ENCODE measurements around the gene MRPL10.

The MRPL10 gene

DNA sequence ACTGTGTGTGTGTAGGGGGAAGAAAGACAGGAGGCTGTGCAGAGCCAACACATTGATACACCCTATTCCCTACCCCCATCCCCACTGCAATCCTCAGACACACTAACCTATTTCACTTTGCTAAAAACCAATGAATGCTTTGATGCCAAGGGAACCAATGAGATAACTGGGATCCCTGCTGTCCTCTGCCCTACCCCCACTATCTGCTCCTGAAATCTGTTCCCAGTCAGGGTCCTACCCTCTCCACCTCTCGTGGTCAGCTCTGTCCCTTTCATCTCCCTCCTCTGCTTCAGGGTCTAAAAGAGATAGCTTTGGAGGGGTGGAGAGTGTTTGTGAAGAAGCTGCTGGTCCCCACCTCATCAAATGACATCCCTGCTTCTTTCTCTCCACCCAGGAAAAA, 38.7 kb upstream of the MRPL10 start:
- H2BK15ac ChIP-seq (ENCODE audit: low read depth, poor library complexity, severe bottlenecking): no peak overlapping the region
- no peaks in the 10 kb centered on the region for H3K9me3 ChIP-seq (ENCODE audit: control insufficient read depth, low read length)
- no peak overlapping the region for H4K91ac ChIP-seq (ENCODE audit: low read length)
- no peak overlapping the region for H4K8ac ChIP-seq (ENCODE audit: low read length)
- H3K36me3 ChIP-seq (ENCODE audit: control insufficient read depth in 1 of 2, insufficient read depth in 2 of 2, low read depth in 1 of 2, low read length in 2 of 2): no peaks in the 10 kb centered on the region
- WGBS: no CpG with 5 or more reads among the region's 1 CpG
- H3K4me3 ChIP-seq (ENCODE audit: insufficient read depth in 1 of 2, low read depth in 1 of 2, low read length in 2 of 2): no peak overlapping the region
- H3K9ac ChIP-seq (ENCODE audit: low read length): no peak overlapping the region
- H2BK12ac ChIP-seq (ENCODE audit: low read length in 2 of 2): no peak overlapping the region
- no peak overlapping the region for H3K14ac ChIP-seq (ENCODE audit: low read length in 2 of 2)
- H2BK120ac ChIP-seq (ENCODE audit: low read depth, low read length): no peak overlapping the region
- H3K79me1 ChIP-seq (replicated peaks; ENCODE audit: low read length, poor library complexity, severe bottlenecking): no peaks in the 10 kb centered on the region
- peaks cover 18% of the 10 kb centered on the region for H3K4me1 ChIP-seq (ENCODE audit: control insufficient read depth, insufficient read depth, low read depth, low read length)
- no peak overlapping the region for H3K27ac ChIP-seq (ENCODE audit: low read length, poor library complexity, severe bottlenecking)
- no peak overlapping the region for H3K4me2 ChIP-seq (ENCODE audit: low read length, poor library complexity, severe bottlenecking)
- H2BK5ac ChIP-seq (ENCODE audit: low read depth, low read length, poor library complexity, severe bottlenecking): no peak overlapping the region
- H2AK5ac ChIP-seq (ENCODE audit: low read length, severe bottlenecking): no peak overlapping the region
- H3K27me3 ChIP-seq (ENCODE audit: control insufficient read depth in 1 of 2, insufficient read depth in 1 of 2, low read length in 2 of 2): peaks cover 60 to 65% of the 10 kb centered on the region in 2 experiments
- DNase-seq: no peak
- no peak overlapping the region for H2AFZ ChIP-seq (ENCODE audit: low read depth, low read length)
- no peak overlapping the region for H3K18ac ChIP-seq (ENCODE audit: low read depth in 1 of 2, low read length in 2 of 2)
- H3K4ac ChIP-seq (ENCODE audit: low read depth in 1 of 2, low read length in 2 of 2): no peak overlapping the region
- H3K23ac ChIP-seq (ENCODE audit: low read length in 2 of 2): no peak overlapping the region

DNA sequence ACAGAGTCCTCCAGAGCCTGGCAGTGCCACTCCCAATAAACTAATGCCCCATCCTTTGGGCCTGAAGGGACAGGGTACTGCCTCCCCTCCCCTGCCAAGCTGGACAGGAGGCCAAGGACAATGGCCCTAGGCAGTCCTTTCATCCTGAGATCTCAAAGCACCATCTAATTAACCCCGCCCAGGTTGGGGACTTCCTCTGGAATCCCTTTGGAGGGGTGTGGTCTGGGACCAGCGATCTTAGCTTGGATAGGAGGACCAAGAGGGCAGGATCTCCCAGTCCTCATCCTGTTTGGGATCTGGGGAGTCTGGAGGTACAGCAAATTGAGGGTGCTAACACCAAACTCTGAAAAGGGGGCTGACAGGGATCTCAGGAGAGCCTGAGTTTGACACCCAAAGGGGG, 37.8 kb upstream of the MRPL10 start:
- H3K27ac ChIP-seq (ENCODE audit: low read length, poor library complexity, severe bottlenecking): no peak overlapping the region
- no peak overlapping the region for H3K9ac ChIP-seq (ENCODE audit: low read length)
- no peak overlapping the region for H3K23ac ChIP-seq (ENCODE audit: low read length in 2 of 2)
- no peaks in the 10 kb centered on the region for H3K36me3 ChIP-seq (ENCODE audit: control insufficient read depth in 1 of 2, insufficient read depth in 2 of 2, low read depth in 1 of 2, low read length in 2 of 2)
- H2BK12ac ChIP-seq (ENCODE audit: low read length in 2 of 2): no peak overlapping the region
- no peak overlapping the region for H4K8ac ChIP-seq (ENCODE audit: low read length)
- H3K18ac ChIP-seq (ENCODE audit: low read depth in 1 of 2, low read length in 2 of 2): no peak overlapping the region
- peaks cover 11% of the 10 kb centered on the region for H3K4me1 ChIP-seq (ENCODE audit: control insufficient read depth, insufficient read depth, low read depth, low read length)
- no peak overlapping the region for H2AK5ac ChIP-seq (ENCODE audit: low read length, severe bottlenecking)
- no peak for DNase-seq
- 52% methylated on average over 2 of the region's 2 CpGs for WGBS
- H2BK120ac ChIP-seq (ENCODE audit: low read depth, low read length): no peak overlapping the region
- H2BK15ac ChIP-seq (ENCODE audit: low read depth, poor library complexity, severe bottlenecking): no peak overlapping the region
- no peak overlapping the region for H3K4ac ChIP-seq (ENCODE audit: low read depth in 1 of 2, low read length in 2 of 2)
- H4K91ac ChIP-seq (ENCODE audit: low read length): no peak overlapping the region
- H3K9me3 ChIP-seq (ENCODE audit: control insufficient read depth, low read length): no peaks in the 10 kb centered on the region
- H2BK5ac ChIP-seq (ENCODE audit: low read depth, low read length, poor library complexity, severe bottlenecking): no peak overlapping the region
- H3K79me1 ChIP-seq (replicated peaks; ENCODE audit: low read length, poor library complexity, severe bottlenecking): no peaks in the 10 kb centered on the region
- no peak overlapping the region for H2AFZ ChIP-seq (ENCODE audit: low read depth, low read length)
- no peak overlapping the region for H3K14ac ChIP-seq (ENCODE audit: low read length in 2 of 2)
- no peak overlapping the region for H3K4me3 ChIP-seq (ENCODE audit: insufficient read depth in 1 of 2, low read depth in 1 of 2, low read length in 2 of 2)
- no peak overlapping the region for H3K4me2 ChIP-seq (ENCODE audit: low read length, poor library complexity, severe bottlenecking)
- H3K27me3 ChIP-seq (ENCODE audit: control insufficient read depth in 1 of 2, insufficient read depth in 1 of 2, low read length in 2 of 2): peaks cover 52 to 56% of the 10 kb centered on the region in 2 experiments

DNA sequence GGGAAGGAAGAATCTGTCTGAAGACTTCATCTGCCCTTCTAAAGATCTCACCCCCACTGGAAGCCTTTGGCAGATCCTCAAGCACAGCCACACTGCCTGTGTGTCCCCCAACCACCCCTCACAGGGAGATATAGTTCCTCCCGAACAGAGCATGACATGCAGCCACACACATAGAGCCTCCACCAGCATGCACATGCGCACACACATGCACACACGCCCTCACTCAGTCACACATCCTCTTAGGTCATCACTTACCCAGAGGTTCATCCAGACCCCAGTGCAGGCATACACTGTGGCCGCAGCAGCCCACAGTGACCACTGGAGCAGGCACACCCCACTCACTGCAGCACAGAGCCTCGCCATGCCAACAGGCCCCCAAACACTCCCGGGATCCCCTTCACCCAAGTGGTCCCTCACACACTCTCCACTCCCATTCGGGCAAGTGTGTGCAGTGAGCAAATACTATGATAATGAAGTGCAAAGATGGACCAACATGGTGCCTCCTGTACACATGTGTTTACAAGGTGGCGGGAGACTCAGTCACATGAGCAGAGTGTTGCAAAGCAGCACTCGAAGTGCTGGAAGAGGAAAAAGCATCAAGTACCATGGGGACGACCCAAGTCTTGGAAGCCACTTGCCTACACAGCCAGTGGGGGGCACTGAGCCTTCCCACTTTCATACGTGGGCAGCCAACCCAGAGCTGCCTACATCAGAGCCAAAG, 36.6 kb upstream of the MRPL10 start:
- 93% methylated on average over 11 of the region's 11 CpGs for WGBS
- H4K91ac ChIP-seq (ENCODE audit: low read length): no peak overlapping the region

DNA sequence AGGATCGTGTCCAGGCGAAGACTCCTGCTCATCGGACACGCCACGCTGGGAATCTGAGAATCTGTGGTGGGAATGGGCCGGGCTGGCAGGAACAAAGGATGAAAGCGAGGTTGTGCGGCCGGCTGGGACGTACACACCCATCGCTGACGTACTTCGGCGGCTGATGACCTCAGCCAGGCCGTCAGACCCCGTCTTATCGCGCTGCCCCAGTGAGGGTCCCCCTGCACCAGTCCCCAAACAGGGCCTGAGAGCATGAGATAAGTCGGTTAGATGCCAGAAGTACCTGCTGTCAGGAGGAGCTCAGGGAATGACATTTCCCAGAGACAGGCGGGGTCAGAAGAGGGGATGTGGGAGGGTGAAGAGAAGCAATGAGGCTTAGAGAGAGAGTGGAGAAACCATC, 35.6 kb upstream of the MRPL10 start:
- no peak overlapping the region for H2BK120ac ChIP-seq (ENCODE audit: low read depth, low read length)
- H3K4ac ChIP-seq (ENCODE audit: low read depth in 1 of 2, low read length in 2 of 2): no peak overlapping the region
- H3K27me3 ChIP-seq (ENCODE audit: control insufficient read depth in 1 of 2, insufficient read depth in 1 of 2, low read length in 2 of 2): peaks cover 34 to 35% of the 10 kb centered on the region in 2 experiments
- H3K23ac ChIP-seq (ENCODE audit: low read length in 2 of 2): no peak overlapping the region
- WGBS: 48% methylated on average over 20 of the region's 20 CpGs
- no peak overlapping the region for H3K9ac ChIP-seq (ENCODE audit: low read length)
- no peaks in the 10 kb centered on the region for H3K79me1 ChIP-seq (replicated peaks; ENCODE audit: low read length, poor library complexity, severe bottlenecking)
- H2AK5ac ChIP-seq (ENCODE audit: low read length, severe bottlenecking): no peak overlapping the region
- H3K9me3 ChIP-seq (ENCODE audit: control insufficient read depth, low read length): no peaks in the 10 kb centered on the region
- H3K4me2 ChIP-seq (ENCODE audit: low read length, poor library complexity, severe bottlenecking): no peak overlapping the region
- no peak for DNase-seq
- no peaks in the 10 kb centered on the region for H3K36me3 ChIP-seq (ENCODE audit: control insufficient read depth in 1 of 2, insufficient read depth in 2 of 2, low read depth in 1 of 2, low read length in 2 of 2)
- H4K91ac ChIP-seq (ENCODE audit: low read length): peak overlapping the region; percentile 3
- no peak overlapping the region for H2BK12ac ChIP-seq (ENCODE audit: low read length in 2 of 2)
- H4K8ac ChIP-seq (ENCODE audit: low read length): no peak overlapping the region
- no peak overlapping the region for H3K27ac ChIP-seq (ENCODE audit: low read length, poor library complexity, severe bottlenecking)
- H3K18ac ChIP-seq (ENCODE audit: low read depth in 1 of 2, low read length in 2 of 2): no peak overlapping the region
- H2BK5ac ChIP-seq (ENCODE audit: low read depth, low read length, poor library complexity, severe bottlenecking): no peak overlapping the region
- H3K14ac ChIP-seq (ENCODE audit: low read length in 2 of 2): no peak overlapping the region
- no peak overlapping the region for H2BK15ac ChIP-seq (ENCODE audit: low read depth, poor library complexity, severe bottlenecking)
- peaks cover 6% of the 10 kb centered on the region for H3K4me1 ChIP-seq (ENCODE audit: control insufficient read depth, insufficient read depth, low read depth, low read length)
- no peak overlapping the region for H3K4me3 ChIP-seq (ENCODE audit: insufficient read depth in 1 of 2, low read depth in 1 of 2, low read length in 2 of 2)
- H2AFZ ChIP-seq (ENCODE audit: low read depth, low read length): no peak overlapping the region

More for the DNA sequence above, 36.6 kb upstream of the MRPL10 start:
- DNase-seq: no peak
- H3K18ac ChIP-seq (ENCODE audit: low read depth in 1 of 2, low read length in 2 of 2): no peak overlapping the region
- H4K8ac ChIP-seq (ENCODE audit: low read length): no peak overlapping the region
- peak overlapping the region in 1 of 2 experiments; percentile 14 for H3K14ac ChIP-seq (ENCODE audit: low read length in 2 of 2)
- H2AFZ ChIP-seq (ENCODE audit: low read depth, low read length): no peak overlapping the region
- H2BK12ac ChIP-seq (ENCODE audit: low read length in 2 of 2): no peak overlapping the region
- H3K27me3 ChIP-seq (ENCODE audit: control insufficient read depth in 1 of 2, insufficient read depth in 1 of 2, low read length in 2 of 2): peaks cover 45% of the 10 kb centered on the region in 2 experiments
- no peaks in the 10 kb centered on the region for H3K9me3 ChIP-seq (ENCODE audit: control insufficient read depth, low read length)
- no peak overlapping the region for H2AK5ac ChIP-seq (ENCODE audit: low read length, severe bottlenecking)
- no peak overlapping the region for H2BK15ac ChIP-seq (ENCODE audit: low read depth, poor library complexity, severe bottlenecking)
- no peak overlapping the region for H2BK120ac ChIP-seq (ENCODE audit: low read depth, low read length)
- no peak overlapping the region for H3K27ac ChIP-seq (ENCODE audit: low read length, poor library complexity, severe bottlenecking)
- H3K4me2 ChIP-seq (ENCODE audit: low read length, poor library complexity, severe bottlenecking): no peak overlapping the region
- peaks cover 12% of the 10 kb centered on the region for H3K4me1 ChIP-seq (ENCODE audit: control insufficient read depth, insufficient read depth, low read depth, low read length)
- no peak overlapping the region for H3K4me3 ChIP-seq (ENCODE audit: insufficient read depth in 1 of 2, low read depth in 1 of 2, low read length in 2 of 2)
- no peak overlapping the region for H3K9ac ChIP-seq (ENCODE audit: low read length)
- no peak overlapping the region for H2BK5ac ChIP-seq (ENCODE audit: low read depth, low read length, poor library complexity, severe bottlenecking)
- no peaks in the 10 kb centered on the region for H3K79me1 ChIP-seq (replicated peaks; ENCODE audit: low read length, poor library complexity, severe bottlenecking)
- H3K4ac ChIP-seq (ENCODE audit: low read depth in 1 of 2, low read length in 2 of 2): no peak overlapping the region
- peak overlapping the region in 1 of 2 experiments; percentile 66 for H3K23ac ChIP-seq (ENCODE audit: low read length in 2 of 2)
- no peaks in the 10 kb centered on the region for H3K36me3 ChIP-seq (ENCODE audit: control insufficient read depth in 1 of 2, insufficient read depth in 2 of 2, low read depth in 1 of 2, low read length in 2 of 2)

All from mesenchymal stem cell (in vitro differentiated cells and primary cell).